Activated CD4-positive, CD25-positive, alpha-beta regulatory T cell treated with anti-CD3 and anti-CD28 coated beads, Interleukin-2, amount 50 U/mL, for 16 hours (primary cell): ENCODE data around the gene MATCAP1.

ENCODE experiments used
- DNase-seq: peaks from one replicate; pipeline ENCODE4 v3.0.0-alpha.2; 2020; ENCODE audit warnings: low read depth, low spot score

The MATCAP1 gene

DNA sequence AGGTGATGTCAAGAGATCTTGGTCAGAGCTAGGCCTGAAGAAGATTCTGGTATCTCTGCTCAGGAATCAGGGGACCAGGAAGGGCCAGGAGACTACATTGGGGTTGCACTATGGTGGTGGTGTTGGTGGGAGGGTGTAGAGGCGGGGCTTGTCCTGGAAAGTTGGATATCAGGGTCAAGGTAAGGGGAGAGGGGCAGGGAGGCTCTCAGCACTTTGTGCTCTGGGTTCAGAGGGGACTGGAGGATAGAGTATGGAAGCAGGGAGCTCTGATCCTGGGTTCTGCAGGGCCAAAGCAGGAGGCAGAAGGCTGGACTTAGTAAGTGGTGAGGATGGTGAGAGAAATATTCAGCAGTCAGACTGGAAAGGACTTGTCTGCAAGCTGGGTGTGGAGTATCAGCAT, 10.4 kb downstream of the MATCAP1 start:
- no peak for DNase-seq

- DNase-seq: no peak
These were observed 12.7 kb downstream of the MATCAP1 start for GRCh38 chr16:67170949-67171649.

DNA sequence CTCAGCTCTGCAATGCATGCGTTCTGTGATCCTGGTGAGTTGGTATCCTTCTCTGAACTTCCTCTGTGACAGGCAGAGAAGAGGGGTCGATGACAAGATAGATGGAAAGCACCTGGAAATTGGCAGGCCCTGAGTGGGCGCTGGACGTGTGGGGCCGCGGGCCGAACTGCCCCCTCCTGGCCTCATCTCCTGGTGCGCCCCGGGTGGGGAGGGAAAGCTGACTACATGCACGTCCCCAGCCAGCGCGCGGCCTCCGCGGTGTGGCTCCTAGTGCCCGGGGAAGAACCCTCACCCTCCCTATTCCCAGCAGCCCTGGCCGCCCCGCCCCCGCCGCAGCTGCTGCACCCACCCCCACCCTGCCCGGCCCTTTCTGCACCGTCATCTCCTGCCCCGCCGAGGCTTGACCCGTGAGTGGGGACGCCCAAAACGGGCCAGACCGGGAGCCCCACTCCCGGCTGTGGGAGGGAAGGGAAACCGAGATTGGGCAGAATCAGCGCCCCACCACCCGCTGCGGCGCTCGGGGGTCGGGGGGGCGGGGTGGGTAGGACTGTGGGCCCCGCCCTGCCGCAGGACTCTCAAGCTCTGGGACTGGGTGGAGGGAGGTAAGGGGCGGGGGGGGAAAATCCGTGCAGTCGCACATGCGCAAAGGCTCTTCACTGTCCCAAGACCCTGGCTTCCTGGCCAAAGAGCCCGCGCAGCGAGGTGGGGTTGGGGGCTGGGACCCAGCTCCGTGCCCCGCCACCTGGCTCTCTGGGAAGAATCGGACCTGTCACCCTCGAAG, 13.4 kb downstream of the MATCAP1 start, which contains the start of gene NOL3:
Gene NOL3, plus strand, starts transcription at position 371 of the 781 bp plus-strand sequence.
- DNase-seq: no peak

DNA sequence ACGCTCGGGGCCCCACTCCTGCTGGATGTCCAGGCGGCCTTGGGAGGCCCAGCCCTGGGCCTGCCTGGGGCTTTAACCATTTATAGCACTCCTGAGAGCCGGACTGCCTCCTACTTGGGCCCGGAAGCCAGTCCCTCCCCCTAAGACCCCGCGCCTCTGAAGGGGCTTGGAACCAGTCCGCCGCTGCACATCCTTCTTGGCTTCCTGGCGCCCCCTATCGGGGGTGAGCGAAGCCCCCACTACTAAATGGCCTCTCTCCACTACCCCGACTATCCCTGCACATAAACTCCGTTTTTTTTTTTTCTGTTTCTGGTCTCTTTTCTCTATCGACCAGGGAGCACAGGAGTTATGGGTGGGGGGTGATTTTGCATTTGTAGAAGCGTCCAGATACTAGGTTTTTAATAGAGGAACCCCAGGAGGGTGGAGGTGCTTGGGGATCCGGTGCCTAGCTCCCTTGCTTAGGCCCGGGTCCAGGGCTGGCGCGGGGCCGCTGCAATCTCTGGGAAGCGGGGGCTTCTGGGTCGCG, 14.1 kb downstream of the MATCAP1 start:
- DNase-seq: no peak

DNA sequence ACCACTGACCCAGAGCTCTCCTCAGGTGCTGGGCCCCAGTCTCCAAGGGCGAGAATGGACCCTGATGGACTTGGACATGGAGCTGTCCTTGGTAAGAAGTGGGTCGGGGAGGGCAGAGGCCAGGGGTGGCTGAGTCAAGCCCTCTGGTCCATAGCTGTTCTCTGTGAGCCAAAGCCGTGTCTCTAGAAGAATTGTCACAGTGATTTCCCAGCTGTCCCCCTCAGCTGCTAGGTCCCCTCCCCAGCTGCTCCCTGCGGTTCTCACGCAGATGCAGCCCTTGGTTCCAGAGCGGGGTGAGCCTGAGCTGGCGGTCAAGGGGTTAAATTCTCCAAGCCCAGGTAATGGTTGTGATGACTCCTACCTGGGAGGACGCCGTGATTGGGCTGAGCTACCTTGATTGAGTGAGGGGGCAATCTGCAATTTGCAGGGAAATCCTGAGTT, 14.7 kb downstream of the MATCAP1 start:
- DNase-seq: no peak

DNA sequence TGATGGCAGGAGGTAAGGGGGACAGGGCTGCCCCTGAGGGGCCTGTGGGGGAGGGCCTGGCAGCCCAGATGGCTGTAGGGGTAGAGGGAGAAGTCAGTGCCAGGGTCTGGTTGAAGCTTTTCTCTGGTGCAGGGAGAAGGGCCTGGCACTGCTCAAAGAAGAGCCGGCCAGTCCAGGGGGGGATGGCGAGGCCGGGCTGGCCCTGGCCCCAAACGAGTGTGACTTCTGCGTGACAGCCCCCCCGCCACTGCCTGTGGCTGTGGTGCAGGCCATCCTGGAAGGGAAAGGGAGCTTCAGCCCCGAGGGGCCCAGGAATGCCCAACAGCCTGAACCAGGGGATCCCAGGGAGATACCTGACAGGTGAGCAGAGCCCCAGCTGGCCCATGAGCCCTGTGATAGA, 16.2 kb downstream of the MATCAP1 start:
- no peak for DNase-seq

DNA sequence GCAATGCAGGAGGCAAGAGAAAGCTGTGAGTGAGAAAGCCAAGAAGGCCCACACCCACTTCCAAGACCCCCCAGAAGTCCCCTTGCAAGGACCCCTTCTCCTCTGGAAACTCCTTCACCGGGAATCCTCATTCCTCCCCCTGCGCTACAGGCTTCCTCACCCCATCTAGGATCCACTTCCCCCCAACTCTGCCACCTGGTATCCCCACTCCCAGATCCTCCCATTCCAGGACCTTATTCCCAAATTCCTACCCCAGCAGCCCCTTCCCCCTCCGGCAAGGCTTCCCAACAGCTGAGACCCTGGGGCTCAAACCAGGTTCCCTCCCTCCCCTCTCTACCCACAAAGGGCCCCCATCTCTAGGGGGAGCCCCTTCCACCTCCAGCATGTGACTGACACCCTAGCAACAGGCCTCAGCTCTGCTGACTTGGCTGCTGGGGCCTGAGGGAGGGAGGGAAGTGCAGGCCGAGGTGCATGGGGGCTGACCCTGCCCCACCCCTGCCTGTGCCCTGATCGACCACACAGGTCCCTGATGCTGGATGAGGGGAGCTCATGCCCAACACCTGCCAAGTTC, 17.1 kb downstream of the MATCAP1 start:
- no peak for DNase-seq

DNA sequence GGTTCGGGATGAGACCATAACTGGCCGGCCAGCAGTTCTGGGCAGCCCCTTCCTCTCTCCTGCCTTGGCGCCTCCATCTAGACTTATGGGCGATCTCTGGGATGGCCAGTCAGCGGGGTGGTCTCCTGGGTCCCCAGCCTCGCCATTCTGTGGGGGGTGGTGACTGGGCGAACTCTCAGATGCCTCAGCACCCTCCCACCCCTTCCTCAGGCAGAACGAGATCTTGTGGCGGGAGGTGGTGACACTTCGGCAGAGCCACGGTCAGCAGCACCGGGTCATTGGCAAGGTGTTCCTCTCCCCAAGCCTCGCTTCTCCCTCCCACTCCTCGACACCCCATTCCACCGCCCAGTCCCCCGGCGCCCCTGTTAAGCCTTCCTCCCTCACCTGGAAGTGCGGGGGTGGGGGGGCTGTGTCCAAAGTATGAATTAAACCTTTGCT, 17.6 kb downstream of the MATCAP1 start:
- DNase-seq: no peak

GRCh38 chr16:67165121-67166078, 18.4 kb downstream of the MATCAP1 start:
- DNase-seq: no peak

GRCh38 chr16:67164599-67165061, 19.1 kb downstream of the MATCAP1 start, which contains the start of gene HSF4:
Gene HSF4 (plus strand): TSS chr16:67164745. CDS start chr16:67164812, 67 bp downstream.
- DNase-seq: no peak

DNA sequence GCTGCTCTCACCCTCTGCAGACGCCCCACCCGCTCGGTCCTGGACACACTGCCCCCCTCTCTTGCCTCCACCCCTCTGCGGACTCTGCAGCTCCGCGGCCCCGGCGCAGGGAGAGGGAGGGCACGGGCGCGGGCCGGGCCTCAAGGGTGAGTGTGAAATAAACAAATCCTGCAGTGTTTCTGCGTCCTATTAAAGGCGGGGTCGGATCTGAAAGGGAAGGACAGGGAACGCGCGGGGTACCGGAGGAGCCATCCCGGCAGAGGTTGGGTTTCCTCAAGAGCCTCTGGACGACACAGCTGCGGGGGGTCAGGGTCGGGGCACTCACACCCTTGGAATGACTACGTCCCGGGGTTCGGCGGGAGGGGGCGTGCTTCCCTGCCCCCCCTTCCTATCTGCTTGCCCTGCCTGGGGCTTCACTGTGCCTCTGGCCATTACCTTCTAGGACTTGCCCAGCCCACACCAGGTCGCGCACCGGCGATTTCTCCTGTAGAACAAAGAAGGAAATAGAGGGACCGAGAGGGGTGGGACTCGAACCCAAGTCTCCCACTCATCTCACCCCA, 19.7 kb downstream of the MATCAP1 start:
- no peak for DNase-seq

GRCh38 chr16:67163164-67163998, 20.4 kb downstream of the MATCAP1 start:
- DNase-seq: no peak

DNA sequence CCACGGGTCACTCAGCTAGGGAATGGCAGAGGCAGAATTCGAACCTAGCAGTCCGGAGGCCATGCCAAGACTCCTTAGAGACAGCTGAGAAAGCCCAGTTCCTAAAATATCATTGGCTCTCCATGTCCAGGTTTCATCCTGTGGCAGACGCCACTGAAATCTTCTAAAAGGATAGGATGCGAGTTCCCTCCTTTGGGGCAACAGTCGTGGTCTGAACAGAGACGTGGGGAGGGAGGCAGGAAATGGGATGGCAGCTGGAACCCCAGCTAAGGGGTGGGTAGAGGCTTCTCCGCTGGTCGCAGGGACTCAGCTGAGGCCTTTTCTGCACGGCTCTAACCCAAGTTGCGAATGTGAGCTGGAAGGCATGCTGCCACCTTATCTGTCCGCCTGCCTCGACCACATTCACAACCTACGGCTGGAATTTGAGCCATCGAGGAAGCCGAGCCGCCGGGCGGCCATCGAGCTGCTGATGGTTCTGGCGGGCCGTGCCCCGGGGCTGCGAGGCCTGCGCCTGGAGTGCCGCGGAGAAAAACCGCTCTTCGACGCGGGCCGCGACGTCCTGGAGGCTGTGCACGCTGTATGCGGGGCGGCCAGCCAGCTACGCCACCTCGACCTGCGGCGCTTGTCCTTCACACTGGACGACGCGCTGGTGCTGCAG, 21.1 kb downstream of the MATCAP1 start:
- DNase-seq: no peak

DNA sequence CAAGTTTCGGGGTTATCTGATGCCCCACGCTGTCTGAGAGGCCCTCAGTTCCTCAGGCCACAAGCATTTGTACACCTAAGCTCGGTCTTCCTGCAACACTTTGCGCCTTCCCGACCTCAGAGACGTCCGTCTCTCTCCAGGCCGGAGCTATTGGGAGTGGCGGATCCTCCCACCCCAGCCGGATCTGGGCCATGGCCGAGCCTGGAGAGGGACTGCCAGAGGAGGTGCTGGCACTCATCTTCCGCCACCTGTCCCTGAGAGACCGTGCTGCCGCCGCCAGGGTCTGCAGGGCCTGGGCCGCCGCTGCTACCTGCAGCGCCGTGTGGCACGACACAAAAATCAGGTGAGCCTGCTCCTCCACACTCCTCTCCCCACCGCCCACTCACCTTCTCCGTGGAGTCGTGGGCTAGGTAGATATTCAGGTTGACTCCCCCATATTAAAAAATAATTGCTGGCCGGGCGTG, 22.1 kb downstream of the MATCAP1 start:
- no peak for DNase-seq

DNA sequence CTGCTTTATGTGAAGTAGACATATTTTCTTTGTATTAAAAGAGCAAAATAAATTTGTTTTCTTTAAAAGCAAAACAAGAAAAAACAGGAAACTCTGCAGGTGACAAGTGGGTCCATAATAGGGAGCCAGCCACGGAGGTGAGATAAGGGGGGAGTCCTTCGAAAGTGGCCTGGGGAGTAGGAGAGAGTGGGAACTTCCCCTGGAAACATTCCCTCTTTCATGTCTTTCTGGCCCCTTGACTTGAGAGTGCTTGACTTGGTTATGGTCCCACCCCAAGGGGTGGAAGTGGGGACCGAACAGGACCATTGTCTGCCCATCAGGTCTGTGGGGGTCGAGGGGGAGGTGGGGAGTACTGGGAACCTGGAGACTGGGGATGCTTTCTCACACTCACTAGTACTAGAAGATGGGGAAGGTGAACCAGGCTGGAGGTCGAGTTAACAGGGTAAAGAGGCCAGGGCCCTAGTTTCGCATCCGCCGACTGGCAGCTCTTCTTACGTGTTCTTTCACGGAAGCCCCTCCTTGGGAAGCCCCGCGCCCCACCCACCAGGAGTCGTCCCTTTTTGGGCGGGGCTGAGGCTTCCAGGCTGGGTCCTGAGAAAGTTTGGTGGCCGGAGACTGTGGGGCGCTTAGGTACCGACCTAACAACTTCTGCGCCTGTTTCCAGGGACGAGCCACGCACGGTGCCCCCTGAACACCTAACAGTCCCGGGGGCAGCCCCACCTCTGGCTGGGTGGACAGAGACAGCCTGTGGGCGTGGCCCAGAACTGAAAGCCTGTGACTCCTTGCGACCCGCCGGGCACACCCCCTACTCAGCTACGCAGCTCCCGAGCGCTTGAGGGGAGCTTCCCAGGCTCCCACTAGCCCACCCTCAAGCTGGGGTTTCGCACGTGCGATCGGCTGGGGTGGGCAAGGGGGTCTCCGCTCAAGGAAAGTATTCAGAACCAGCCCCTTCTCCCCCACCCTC, 24.8 kb downstream of the MATCAP1 start:
- peak; percentile 55 for DNase-seq

- DNase-seq: no peak
These were observed 25.7 kb downstream of the MATCAP1 start for GRCh38 chr16:67157892-67158635.

GRCh38 chr16:67157106-67157748, 26.5 kb downstream of the MATCAP1 start:
- no peak for DNase-seq
